NCI-H2081 (cell line): ENCODE measurements around the gene THSD7A.

ENCODE experiments used
- DNase-seq, 2 experiments: peaks; one replicate each; lab custom pipeline; 2025; lab: John Stamatoyannopoulos, UW

Gene THSD7A

DNA sequence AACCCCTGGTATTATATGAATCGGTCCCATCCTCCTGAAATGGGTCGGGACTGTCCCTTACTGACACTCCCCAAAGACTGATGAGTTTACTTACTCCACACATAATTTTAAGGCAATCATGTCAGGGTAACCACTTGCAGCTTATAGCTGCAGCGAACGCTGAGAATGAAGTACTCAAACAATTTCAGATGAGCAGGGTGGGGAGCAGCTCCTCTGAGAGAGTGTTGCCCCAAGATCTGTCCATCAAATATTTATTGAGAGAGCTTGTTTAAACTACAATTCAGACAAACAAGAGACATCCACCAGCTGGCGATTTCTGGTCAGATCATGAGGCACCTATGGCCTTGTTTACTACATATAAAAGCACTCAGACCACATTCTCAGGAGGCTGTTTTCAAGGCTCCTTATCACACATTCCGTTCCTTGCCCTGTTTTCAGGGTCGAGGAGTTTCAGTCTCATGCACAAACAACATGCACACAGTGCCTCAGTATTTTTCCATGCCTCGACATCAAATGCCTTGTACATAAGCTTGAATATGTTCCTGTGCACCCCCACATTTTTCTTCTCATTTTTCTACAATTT, 80.1 kb downstream of the THSD7A start:
- DNase-seq, result no peak

DNA sequence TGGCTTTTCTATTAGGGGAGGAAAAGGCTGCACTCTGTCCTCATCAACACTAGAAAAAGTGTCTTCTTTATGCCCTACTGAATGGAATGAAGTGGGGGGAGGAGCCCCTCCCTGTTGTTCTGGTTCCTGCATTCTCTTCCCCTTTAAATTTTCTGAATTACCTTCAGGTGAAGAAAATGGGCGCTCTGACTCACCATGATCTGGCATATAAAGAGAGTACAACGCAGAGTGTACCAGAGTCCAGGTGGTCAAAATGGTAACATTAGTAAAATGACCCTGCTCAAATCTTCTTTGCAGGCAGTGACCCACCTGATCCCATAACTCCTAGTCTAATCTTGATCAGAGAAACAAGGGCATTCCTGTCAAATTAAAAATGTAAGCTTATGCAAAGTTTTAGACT, 80.7 kb downstream of the THSD7A start:
- DNase-seq, result no peak

DNA sequence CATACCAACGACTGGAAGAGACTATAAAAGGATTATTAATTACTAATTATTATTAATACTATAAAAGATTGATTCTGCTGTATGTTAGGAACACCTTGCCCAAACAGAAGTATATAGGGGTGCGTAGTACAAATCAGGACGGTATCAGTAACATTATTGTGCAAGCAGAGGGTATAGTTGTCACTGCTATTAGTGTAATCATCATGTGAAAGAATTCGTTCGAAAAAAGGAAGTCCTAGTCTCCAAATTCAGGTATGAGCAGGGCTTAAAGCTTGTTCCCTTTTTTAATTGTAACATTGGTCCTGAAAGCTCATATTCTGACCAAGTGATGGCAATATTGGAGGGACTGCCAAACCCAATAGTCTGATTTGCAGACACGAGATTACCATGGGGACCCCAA, 81.8 kb downstream of the THSD7A start:
- no peak for DNase-seq

DNA sequence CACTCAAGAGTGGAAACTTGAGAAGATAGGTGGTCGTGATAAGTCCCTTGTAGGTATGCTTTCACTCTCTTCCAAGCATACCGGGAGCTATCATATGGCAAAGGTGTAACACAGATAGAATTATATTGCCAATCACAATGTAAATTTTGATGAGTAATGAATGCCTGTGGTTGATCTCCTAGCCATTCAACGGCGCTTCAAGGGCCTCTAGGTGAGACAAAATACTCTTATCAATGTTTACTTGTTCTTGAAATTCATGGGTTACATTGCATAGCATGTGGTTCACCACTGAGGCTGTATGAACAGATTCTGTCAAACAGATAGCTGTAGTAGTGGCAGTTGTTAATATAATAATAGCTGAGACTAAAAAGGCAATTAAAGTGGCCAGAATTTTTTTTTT, 82.4 kb downstream of the THSD7A start:
- DNase-seq, result no peak

DNA sequence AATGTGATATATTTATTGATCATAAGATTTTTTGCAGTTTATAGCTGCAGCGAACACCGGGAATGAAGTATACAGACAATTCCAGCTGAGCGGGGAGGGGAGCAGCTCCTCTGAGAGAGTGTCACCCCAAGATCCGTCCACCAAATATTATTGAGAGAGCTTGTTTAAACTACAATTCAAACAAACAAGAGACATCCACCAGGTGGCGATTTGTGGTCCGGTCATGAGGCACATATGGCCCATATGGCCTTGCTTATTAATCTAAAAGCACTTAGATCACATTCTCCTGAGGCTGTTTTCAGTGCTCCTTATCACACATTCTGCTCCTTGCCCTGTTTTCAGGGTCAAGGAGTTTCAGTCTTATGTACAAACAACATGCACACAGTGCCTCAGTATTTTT, 83.1 kb downstream of the THSD7A start:
- no peak for DNase-seq

DNA sequence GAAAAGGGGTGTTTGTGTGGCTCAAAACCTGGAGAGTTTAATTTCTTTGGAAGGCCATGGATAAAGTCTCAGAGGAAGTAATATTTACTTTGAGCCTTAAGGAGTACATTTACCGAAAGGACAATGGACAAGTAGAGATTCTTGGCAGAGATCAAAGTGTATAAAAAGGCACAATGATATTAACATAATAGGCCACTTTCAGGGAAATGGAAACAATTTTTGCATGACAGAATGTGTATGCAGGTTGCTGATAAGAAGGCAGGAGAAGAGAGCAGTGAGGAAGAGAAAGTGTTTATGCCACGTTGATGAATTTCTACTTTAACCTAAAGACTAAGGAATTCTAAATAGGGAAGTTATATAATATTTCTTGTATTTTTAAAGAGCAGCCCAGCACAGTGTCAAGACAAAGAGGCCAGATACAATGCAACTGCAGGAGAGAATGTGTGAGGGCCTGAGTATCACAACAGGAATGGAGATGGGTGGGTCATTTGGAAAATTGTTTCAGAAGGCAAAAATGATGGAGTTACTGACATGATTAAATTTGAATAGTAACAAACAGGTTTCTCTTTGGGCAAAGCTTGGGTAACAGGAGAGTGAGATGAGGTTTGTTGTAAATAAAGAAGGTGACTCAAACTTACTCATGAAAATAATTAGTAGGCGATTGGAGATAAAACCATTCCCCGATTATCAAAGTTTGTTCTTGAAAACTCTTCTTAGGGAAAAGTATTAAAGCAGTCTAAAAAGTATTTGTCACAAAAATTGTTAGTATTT, 84.1 kb downstream of the THSD7A start:
- DNase-seq, result no peak

DNA sequence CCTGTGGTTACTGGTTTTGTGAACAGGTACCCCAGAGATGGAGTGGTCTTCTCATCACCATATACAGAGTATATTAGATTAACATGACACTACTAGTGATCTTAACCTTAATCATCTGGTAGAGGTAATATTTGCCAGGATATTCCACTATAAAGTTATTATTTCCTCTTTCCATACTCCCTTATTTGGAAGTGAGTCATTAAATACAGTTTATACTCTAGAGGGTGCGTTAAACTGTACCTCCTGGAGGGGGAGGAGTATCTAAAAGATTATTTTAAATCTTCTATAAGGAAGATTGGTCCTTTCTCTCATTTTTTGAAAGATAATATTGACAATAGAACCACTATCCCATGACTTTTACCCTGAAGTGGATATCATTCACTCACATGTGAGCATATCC, 85.4 kb downstream of the THSD7A start:
- no peak for DNase-seq

DNA sequence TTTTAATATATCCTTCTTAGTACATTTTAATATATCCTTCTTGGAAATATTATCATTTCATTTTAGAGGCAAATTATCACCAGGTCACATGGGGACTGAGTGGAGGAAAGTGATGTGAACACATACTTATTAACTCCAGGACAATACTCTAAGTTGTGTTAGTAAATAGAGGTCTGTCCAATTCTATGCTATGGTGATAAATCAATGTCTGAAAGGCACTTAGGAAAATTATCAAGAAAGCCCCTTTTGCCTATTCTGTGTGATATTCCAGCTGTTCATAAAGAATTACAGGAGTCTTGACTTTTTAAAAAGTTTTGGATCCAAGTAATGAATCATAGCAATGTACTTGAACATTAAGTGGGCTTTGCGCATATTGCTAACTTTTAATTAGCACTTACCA, 88.5 kb downstream of the THSD7A start:
- no peak for DNase-seq

DNA sequence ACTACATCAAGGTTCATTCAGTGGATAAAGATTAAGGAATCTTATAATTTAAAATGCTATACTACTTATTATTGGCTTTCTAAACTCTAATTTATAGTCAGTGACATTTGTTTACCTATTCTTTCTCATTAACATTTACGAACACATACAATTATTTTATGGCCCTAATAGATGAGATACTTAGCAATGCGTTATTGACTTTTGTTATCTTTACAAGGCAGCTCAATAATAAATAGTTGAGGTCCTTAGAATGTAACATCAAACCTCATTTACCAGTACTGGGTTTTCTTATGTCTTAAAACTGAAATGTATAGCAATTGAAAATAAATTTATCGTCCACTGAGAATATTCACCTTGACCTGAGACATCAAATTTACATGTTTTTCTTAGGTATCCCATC, 89.0 kb downstream of the THSD7A start:
- no peak for DNase-seq

DNA sequence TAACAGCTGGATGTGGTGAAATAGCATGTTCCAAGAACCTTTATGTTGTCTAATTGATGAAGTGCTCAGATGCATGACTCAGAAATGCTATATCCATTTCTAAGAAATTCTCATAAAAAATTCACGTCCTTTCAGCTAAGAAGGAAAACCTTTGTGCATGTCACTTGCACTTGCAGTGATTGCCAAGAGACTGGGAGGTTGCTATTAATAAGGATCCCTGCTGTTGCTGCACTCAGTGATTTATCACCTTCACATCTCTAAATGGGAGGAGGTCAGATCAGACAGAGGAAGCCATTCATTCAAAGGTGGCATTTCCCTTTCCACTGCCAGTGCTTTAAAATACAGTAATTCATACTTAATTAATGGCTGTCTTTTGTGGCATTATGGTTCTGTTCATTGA, 89.5 kb downstream of the THSD7A start:
- peak in 1 of 2 experiments; percentile 61 for DNase-seq

DNA sequence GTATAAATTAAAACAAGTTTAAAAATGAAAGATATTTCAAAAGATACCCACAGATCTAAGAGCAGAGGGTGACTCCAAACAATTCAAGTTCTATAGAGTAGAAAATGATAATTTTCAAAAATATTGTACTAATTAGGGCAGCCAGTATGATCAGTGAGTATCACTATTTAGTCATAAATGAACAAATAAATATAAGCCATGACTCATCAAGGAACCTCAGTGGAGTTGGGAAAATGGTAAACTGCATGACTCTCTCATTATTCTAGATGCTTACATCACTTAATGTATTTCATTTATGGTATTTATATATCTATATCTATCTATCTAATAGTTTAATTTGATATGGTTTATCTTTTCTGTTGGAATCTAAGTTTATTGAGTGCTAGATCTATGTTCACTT, 94.3 kb downstream of the THSD7A start:
- no peak for DNase-seq

DNA sequence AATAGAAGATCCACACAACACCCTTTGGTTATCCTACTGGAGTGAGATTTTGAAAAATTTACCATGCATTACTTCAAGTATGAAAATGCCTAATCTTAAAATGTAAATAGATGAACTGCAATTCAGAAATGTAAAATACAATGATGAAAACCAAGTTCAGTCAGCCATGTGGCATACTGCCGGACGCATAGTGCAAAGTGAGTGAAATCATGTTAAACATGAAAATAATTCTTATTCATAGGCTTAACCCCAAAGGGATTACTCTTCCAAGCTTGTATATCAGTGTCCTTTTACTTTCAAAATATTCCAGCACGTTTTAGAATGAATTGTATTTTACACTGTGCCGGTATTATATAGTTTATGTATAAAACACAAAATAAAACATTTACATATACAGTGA, 99.8 kb downstream of the THSD7A start:
- no peak for DNase-seq

DNA sequence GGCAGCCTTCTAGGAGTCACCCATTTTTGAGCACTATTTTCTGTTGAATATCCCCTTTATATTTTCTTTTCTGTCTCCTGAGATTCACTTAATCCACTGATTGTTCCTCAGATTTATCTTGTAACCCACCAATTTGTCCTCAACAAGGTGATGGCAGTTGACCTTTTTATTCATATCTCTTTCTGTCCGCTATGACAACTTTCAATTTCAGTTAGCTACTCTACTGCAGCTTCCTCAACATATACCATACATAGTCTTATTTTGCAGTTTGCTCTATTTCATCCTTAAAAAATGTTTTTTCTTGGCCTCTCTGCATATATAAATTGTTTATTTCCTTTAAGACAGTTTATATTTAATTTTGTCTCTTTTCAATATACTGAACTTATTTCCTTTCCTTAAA, 101.3 kb downstream of the THSD7A start:
- DNase-seq, result no peak

DNA sequence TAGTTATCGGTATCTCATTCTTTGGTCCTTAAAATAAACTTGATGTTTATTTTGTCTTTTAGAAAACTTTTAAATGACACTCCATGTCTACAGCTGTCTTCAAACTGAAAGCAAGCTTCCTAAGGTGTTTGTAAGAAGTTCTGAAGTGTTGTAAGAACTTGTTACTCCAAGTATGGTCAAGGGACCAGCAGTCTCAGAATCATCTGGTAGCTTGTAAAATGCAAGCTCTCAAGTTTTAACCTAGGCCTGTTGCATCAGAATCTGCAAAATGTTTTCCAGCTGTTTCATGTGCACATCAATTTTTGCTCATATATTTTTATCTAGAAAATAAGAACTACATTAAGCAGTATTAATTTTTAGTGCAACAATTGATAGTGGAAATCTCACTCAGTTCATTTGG, 104.1 kb downstream of the THSD7A start:
- DNase-seq, result no peak

DNA sequence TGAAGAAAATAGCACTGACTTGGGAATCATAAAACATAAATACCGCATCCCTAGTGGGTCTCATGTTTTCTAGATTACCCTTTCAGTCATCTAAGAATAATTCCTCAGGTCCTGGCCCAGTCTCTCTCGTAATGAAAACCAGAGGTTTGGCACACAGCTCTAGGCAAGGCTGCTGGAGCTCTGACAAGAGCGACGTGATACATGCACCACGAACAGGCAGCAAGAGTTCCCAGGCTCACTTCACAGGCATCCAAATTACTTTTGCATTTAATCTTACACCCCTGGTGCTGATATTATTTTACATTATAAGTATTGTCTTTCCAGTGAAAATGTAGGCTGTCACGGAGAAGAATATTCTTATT, 105.2 kb downstream of the THSD7A start:
- DNase-seq, result no peak

DNA sequence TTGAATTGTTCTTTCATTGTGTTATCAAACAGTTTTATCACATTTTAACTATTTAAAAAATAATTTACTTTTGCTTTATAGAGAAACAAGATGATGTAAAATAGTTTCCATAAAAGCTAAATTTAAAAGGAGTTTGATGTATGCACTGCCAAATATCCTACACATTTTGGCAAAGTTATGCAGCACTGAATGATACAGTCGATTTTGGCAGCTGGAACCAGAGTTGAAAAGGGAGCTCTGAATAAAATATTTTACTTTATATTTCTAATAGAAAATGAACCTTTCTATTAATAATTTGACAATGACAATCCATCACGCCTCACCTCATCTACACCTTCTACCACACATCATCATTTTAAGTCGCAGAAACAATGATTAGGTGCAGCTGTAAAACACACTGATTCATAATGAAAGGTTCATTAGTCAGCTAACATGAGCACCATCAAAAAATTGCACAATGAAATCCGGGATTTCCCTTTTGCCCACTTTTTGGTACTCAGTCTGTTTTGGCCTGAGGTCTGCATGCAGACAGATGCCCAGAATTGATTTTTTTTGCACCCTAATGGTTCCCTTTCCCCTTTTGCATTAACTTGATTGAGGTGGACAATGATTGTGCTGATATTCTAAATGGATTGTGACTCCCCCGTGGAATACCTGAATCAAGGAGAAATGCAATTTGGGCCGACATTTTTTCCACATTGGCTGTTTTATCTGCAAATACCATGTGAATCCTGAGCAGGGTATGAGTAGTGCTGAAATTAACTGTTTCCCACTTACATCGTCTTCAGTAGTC, 105.8 kb downstream of the THSD7A start:
- DNase-seq, result no peak

DNA sequence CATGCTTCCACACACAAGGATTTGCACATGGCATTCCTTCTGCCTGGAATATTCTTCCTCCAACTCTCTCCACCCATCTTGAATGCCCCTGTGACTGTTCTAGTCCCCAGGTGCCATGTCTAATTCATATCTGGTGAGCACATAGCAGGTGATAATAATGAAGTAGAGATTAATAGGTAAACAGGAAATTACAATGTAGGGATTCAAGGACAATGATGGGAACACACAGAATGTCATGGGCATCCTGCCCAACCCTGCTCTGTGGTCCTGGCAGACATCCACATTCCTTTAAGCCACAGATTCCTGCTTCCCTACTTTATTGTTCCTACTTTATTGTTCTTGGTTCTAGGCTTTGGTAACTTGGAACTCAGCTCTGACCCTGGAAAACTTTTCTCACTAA, 115.8 kb downstream of the THSD7A start:
- DNase-seq, result peak in 1 of 2 experiments; percentile 12

DNA sequence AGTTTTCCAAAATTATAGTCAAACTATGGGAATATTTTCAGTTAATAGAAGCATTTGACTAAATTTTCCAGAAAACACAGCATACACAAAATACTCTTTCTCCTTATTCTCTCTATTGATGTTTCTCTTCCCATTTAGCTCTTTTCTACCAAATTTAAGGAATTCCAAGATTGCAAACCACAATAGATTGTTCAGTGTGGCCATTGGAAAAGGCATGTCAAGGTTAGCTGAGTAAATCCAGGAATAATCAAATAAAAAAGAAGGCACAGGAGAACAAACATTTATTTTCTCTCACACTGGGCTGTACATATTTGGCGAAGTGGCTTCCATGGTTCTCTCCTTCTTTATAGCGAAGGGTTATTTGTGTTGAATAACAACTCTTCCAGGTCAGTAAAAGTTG, 117.3 kb downstream of the THSD7A start:
- no peak for DNase-seq

DNA sequence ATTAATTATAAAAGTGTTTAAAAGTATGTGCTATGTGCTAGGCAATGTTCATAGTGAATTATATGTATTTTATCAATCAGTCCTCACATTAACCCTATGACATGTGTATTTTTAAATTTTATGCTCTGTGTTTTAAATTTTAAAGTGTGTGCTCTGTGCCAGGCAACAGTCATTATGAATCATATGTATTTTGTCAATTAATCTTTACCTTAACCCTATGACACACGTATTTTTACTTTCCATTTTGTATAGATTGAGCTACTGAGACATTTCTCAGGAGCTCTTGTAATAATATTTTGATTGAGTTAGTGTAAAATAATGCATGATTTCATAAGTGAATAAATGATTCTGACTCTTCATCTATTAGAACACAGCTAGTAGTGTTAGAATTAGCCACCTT, 117.8 kb downstream of the THSD7A start:
- DNase-seq, result no peak

DNA sequence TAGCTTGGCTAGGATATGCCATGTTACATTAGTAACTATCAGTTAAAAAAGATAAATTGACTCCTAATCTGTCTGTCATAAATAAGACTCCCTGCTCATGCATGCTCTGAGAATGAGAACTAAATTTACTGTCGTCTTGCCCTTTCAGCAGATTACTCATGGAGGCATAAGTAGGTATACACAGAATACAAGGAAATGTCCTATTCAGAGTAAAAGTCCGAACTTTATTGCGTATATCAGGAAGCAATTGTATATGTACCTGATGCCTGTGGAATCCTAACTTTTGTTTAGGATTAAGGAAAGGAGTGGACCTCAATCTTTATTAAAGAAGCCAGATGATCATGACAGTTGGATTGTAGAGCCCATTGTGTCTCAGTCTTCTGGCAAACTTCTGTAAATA, 118.6 kb downstream of the THSD7A start:
- no peak for DNase-seq

DNA sequence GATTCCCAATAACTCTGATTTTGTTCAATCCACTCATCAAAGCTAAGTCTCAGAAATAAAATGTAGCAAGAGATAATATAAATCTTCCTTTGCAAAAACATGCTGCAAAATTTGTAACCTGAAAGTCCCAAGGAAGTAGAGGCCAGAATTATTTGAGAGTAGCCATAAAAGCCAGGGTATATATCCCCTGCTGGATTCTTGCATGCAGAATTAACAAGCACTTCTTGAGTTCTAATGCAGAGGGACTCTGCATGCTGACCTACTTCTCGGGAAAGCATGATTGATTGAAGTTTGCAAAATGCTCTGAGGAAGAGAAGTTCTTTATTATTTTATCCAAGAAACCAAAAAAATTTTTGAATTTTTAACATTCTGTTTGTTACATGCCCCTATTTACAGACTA, 121.6 kb downstream of the THSD7A start:
- no peak for DNase-seq

DNA sequence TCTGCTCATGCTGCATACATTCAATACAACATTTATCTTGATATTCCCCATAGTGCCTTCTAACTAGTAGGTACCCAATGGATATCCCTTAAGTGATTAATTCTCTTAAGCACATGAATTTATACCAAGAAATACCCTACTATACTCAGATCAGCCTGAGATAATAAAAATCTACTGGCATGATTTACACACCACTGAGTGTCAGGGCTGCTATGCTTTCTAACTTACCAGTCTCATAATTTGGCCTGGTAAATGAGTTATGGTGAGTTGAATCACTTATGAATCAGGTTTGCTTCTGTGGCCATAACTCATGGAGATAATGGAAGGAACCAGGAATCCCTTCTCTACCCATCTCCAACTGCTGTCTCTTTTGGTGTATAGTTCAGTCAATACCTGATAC, 122.8 kb downstream of the THSD7A start:
- DNase-seq, result no peak

DNA sequence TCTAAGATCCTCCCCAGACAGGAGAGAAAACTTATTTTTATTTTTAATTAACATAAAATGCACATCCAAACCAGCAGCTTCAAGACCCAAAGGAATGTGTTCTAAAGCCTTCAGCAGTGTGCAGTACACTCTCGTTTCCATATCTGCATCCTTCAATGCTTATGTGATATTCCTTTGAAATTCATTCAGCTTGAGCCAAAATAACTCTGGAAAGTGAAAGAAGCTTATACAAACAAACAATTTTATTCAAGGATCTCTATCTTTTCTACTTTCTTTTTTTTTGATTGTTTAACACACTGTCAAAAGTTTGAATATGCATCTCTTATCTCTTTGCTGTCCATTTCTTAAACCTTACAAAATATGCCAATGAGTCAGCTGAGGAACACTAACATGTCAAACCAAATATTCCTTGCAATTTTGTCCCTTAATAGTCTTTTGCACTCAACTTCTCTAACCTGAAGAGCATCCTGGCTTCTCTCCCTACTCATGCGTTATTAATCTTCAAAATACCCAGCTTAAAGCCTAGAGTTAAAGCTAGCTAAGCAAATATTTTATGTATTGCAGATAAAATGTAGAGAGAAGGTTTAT, 124.3 kb downstream of the THSD7A start:
- no peak for DNase-seq
